GM21526 (cell line): Measurements from ENCODE around the gene MRTFA.

Experiments
- ATAC-seq: cut with Tn5 transposase; IDR thresholded peaks from one replicate; pipeline ENCODE4 v1.9.1; 2021; ENCODE audit warnings: moderate library complexity; ENCODE audit not compliant: unreplicated experiment, low FRiP score

MRTFA gene

GRCh38 chr22:40477683-40478337 lies 158.7 kb downstream of the MRTFA start:
- no peak for ATAC-seq

- no peak for ATAC-seq
Measured at GRCh38 chr22:40476341-40476740, 160.2 kb downstream of the MRTFA start.

- ATAC-seq, result no peak
Measured at GRCh38 chr22:40473703-40474102, 162.8 kb downstream of the MRTFA start.

GRCh38 chr22:40472579-40472978 lies 163.9 kb downstream of the MRTFA start:
- no peak for ATAC-seq

GRCh38 chr22:40472051-40472450 lies 164.5 kb downstream of the MRTFA start:
- ATAC-seq, result no peak

- no peak for ATAC-seq
Measured at GRCh38 chr22:40469181-40469580, 167.3 kb downstream of the MRTFA start.

- no peak for ATAC-seq
Measured at GRCh38 chr22:40468616-40469015, 167.9 kb downstream of the MRTFA start.

GRCh38 chr22:40466976-40467375 lies 169.5 kb downstream of the MRTFA start:
- no peak for ATAC-seq

GRCh38 chr22:40463683-40464082 lies 172.8 kb downstream of the MRTFA start:
- no peak for ATAC-seq

GRCh38 chr22:40463017-40463631 lies 173.4 kb downstream of the MRTFA start:
- peak; percentile 47 for ATAC-seq

GRCh38 chr22:40462195-40462984 lies 174.1 kb downstream of the MRTFA start:
- ATAC-seq, result no peak

- no peak for ATAC-seq
Measured at GRCh38 chr22:40453671-40454070, 182.8 kb downstream of the MRTFA start.

GRCh38 chr22:40452730-40453487 lies 183.6 kb downstream of the MRTFA start:
- ATAC-seq, result no peak

GRCh38 chr22:40451210-40451609 lies 185.3 kb downstream of the MRTFA start:
- no peak for ATAC-seq

- no peak for ATAC-seq
Measured at GRCh38 chr22:40450616-40451015, 185.9 kb downstream of the MRTFA start.

- ATAC-seq, result no peak
Measured at GRCh38 chr22:40449676-40450035, 186.9 kb downstream of the MRTFA start.

GRCh38 chr22:40446203-40446602 lies 190.3 kb downstream of the MRTFA start:
- ATAC-seq, result no peak

- ATAC-seq, result no peak
Measured at GRCh38 chr22:40444178-40444831, 192.2 kb downstream of the MRTFA start.

- ATAC-seq, result no peak
Measured at GRCh38 chr22:40443732-40444131, 192.8 kb downstream of the MRTFA start.

GRCh38 chr22:40441761-40442390 lies 194.6 kb downstream of the MRTFA start:
- ATAC-seq, result no peak
